Fibroblast of lung (primary cell): ENCODE measurements around the gene DEPDC5.

ENCODE experiments used
- CTCF ChIP-seq, 2 donors: IDR thresholded peaks in 1 of 2; conservative IDR thresholded peaks in 1 of 2; 1 replicate in 1 of 2; 2 replicates in 1 of 2; pipeline ENCODE4 v1.5.1; 2011 to 2012; ENCODE audit warnings: low read length in 2 of 2, control low read depth in 1 of 2, inconsistent platforms in 1 of 2, low read depth in 1 of 2, mild to moderate bottlenecking in 1 of 2
- EZH2 ChIP-seq: IDR thresholded peaks from 2 replicates; pipeline ENCODE4 v1.5.1; 2012; ENCODE audit warnings: low read length, control low read depth, mild to moderate bottlenecking; ENCODE audit errors: missing control alignments

- TF ChIP-seq EZH2 (no peak), CTCF (conservative IDR thresholded peaks at IDR 0.05 in 1 of 2, IDR thresholded peaks at IDR 0.05 in 1 of 2; ENCODE audit: low read depth in 1 of 2, low read length in 2 of 2) (no peak)
Measured at GRCh38 chr22:31829505-31829904, 75.7 kb downstream of the DEPDC5 start.
